Measurements from ENCODE around the gene DNAH3. TPM values are rescaled to one million over a fixed set of nuclear protein-coding genes. Genes with fewer than 3 reads are reported as not detected.

The DNAH3 gene
- total RNA-seq, 5 donors from 2014 or later (not counting 1 experiment from before 2014, with no cell fraction given): not detected

DNA sequence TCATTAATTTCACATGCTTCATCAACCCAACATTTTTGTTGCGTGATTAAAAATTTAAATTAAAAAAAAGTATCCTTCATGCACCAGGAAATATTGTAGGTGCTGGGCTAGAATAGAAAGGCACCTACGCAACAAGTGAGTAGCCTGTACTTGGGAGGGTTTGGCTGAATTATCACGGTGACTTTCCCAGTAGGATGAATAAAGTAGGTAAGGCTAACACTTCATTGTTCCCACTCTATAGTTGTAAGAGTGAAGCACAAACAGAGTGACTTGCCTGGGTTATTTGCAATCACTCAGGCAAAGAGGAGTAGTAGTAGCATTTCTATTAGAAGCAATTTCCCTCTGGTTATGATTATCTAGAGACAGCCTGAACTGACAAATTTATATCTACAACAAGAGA, 62.5 kb downstream of the DNAH3 start:
- Histone ChIP-seq H3K27me3 (replicated peaks in 1 of 2; ENCODE audit: control insufficient read depth in 2 of 2, extremely low read depth in 1 of 2, insufficient read depth in 2 of 2, low read length in 1 of 2) (peaks cover 0 to 15% of the 10 kb centered on the region in 2 experiments), H3K36me3 (ENCODE audit: control insufficient read depth in 2 of 2, extremely low read depth in 1 of 2, insufficient read depth in 1 of 2, low read length in 1 of 2) (no peaks in the 10 kb centered on the region), H3K9me3 (no peaks in the 10 kb centered on the region), H3K4me3 (ENCODE audit: control insufficient read depth in 1 of 2, extremely low read depth in 1 of 2, low read length in 1 of 2) (no peak overlapping the region), H3K27ac (ENCODE audit: low read length) (no peak overlapping the region), H3K4me1 (ENCODE audit: control insufficient read depth in 1 of 2, extremely low read depth in 1 of 2, insufficient read depth in 2 of 2, low read length in 2 of 2) (no peaks in the 10 kb centered on the region)
- no peak overlapping the region for H3K27ac Mint-ChIP-seq
- H3K27me3 Mint-ChIP-seq: peaks cover 21 to 42% of the 10 kb centered on the region in 2 donors
- no peaks in the 10 kb centered on the region for H3K4me1 Mint-ChIP-seq
- ATAC-seq (replicated peaks in 1 of 4) (no peak), DNase-seq (no peak)
- H3K36me3 Mint-ChIP-seq: peaks cover 3% of the 10 kb centered on the region
- ChIA-PET POLR2A (interaction anchor here in 1 of 2 donors (0.5 kb wide), 1 partner anchor 234 kb away, joined by 4 read pairs; no protein-coding TSS in a partner anchor), CTCF (interaction anchor here (0.6 kb wide), 2 partner anchors 99 to 261 kb away, joined by 3 to 7 read pairs; no protein-coding TSS in a partner anchor)
- no CpG with 5 or more reads among the region's 3 CpGs for WGBS (ENCODE audit: insufficient coverage)
- H3K4me3 Mint-ChIP-seq: no peak overlapping the region
- peaks cover 0 to 6% (median 0%) of the 10 kb centered on the region in 3 donors for H3K9me3 Mint-ChIP-seq

DNA sequence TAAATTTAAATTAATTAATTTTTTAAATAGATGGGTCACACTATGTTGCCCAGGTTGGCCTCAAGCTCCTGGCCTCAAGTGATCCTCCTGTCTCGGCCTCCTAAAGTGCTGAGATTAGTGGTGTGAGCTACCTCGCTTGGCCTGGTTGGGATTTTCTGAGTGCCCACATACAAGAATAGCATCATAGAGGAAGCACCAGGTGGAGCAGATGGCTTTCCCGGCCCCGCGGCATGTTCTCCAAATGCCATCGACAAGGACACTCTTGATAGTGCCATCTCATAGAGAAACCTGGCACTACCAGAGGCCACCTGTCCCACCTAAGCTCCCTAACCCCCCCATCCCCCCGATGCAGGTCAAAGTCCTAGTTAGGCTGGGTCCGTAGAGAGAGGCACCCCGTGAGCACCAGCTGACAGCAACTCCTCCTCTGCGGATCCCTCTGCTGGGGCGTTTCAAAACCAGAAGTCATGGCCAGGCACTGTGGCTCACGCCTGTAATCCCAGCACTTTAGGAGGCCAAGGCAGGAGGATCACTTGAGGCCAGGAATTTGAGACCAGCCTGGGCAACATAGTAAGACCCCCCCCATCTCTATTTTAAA, 65.9 kb downstream of the DNAH3 start:
- no peak for DNase-seq
- H3K27ac Mint-ChIP-seq: no peak overlapping the region

GRCh38 chr16:21083729-21084268, 66.8 kb downstream of the DNAH3 start:
- ChIA-PET POLR2A (interaction anchor here in 1 of 2 donors (0.6 kb wide), 1 partner anchor 487 kb away, joined by 3 read pairs; no protein-coding TSS in a partner anchor), CTCF (interaction anchor here (2.0 kb wide), 2 partner anchors 233 kb away, joined by 6 read pairs; no protein-coding TSS in a partner anchor)
- 49% methylated on average over 5 of the region's 6 CpGs for WGBS (ENCODE audit: insufficient coverage)
- no peak overlapping the region for H3K27ac ChIP-seq (ENCODE audit: low read length)
- H3K9me3 ChIP-seq: no peaks in the 10 kb centered on the region
- peak; percentile 49 to 64 (median 58) for ATAC-seq (replicated peaks in 1 of 4)
- Mint-ChIP-seq H3K4me1 (no peaks in the 10 kb centered on the region), H3K27me3 (peaks cover 4 to 20% of the 10 kb centered on the region in 2 donors), H3K27ac (no peak overlapping the region), H3K9me3 (no peaks in the 10 kb centered on the region), H3K4me3 (no peak overlapping the region), H3K36me3 (no peaks in the 10 kb centered on the region)
- no peaks in the 10 kb centered on the region for H3K4me1 ChIP-seq (ENCODE audit: control insufficient read depth in 1 of 2, extremely low read depth in 1 of 2, insufficient read depth in 2 of 2, low read length in 2 of 2)
- peak in 29 of 35 experiments; percentile 4 to 56 (median 32) for DNase-seq
- no peak overlapping the region for H3K4me3 ChIP-seq (ENCODE audit: control insufficient read depth in 1 of 2, extremely low read depth in 1 of 2, low read length in 1 of 2)
- H3K36me3 ChIP-seq (ENCODE audit: control insufficient read depth in 2 of 2, extremely low read depth in 1 of 2, insufficient read depth in 1 of 2, low read length in 1 of 2): no peaks in the 10 kb centered on the region
- H3K27me3 ChIP-seq (replicated peaks in 1 of 2; ENCODE audit: control insufficient read depth in 2 of 2, extremely low read depth in 1 of 2, insufficient read depth in 2 of 2, low read length in 1 of 2): peaks cover 0 to 15% of the 10 kb centered on the region in 2 experiments

More for the DNA sequence above, 65.9 kb downstream of the DNAH3 start:
- H3K27me3 ChIP-seq (replicated peaks in 1 of 2; ENCODE audit: control insufficient read depth in 2 of 2, extremely low read depth in 1 of 2, insufficient read depth in 2 of 2, low read length in 1 of 2): peaks cover 0 to 15% of the 10 kb centered on the region in 2 experiments
- WGBS (ENCODE audit: insufficient coverage): 88% methylated on average over 6 of the region's 12 CpGs
- peaks cover 8 to 24% of the 10 kb centered on the region in 2 donors for H3K27me3 Mint-ChIP-seq
- H3K9me3 Mint-ChIP-seq: peaks cover 0 to 5% (median 0%) of the 10 kb centered on the region in 3 donors
- H3K9me3 ChIP-seq: no peaks in the 10 kb centered on the region
- CTCF ChIA-PET: interaction anchor here (0.6 to 2.0 kb wide), 4 partner anchors 234 to 244 kb away, joined by 3 to 6 read pairs (median 4); no protein-coding TSS in a partner anchor
- no peak for ATAC-seq (replicated peaks in 1 of 4)
- H3K4me1 Mint-ChIP-seq: no peaks in the 10 kb centered on the region
- POLR2A ChIA-PET: no interaction called here
- H3K27ac ChIP-seq (ENCODE audit: low read length): no peak overlapping the region
- H3K4me1 ChIP-seq (ENCODE audit: control insufficient read depth in 1 of 2, extremely low read depth in 1 of 2, insufficient read depth in 2 of 2, low read length in 2 of 2): no peaks in the 10 kb centered on the region
- no peak overlapping the region for H3K4me3 Mint-ChIP-seq
- no peak overlapping the region for H3K4me3 ChIP-seq (ENCODE audit: control insufficient read depth in 1 of 2, extremely low read depth in 1 of 2, low read length in 1 of 2)
- peaks cover 3% of the 10 kb centered on the region for H3K36me3 Mint-ChIP-seq
- H3K36me3 ChIP-seq (ENCODE audit: control insufficient read depth in 2 of 2, extremely low read depth in 1 of 2, insufficient read depth in 1 of 2, low read length in 1 of 2): no peaks in the 10 kb centered on the region

DNA sequence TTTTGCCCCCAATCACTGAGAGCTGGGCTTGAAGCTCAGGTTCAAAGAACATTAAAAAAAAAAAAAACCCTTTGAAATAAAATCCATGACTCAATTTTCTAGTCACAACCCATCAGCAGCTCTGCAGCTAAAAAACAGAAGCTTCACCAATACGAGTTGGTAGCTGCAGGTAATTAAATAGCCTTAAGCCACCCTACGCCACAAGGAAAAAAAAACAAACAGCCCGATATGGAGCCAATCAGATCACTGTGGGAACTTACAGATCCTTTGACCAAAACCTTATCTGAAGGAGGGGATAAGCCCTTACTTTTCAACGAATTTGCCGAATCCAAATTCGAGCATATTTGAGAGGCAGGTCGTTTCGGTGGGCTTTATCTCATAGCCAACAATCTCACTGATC, 69.3 kb downstream of the DNAH3 start:
- WGBS (ENCODE audit: insufficient coverage): 78% methylated on average over 3 of the region's 8 CpGs
- Histone ChIP-seq H3K9me3 (no peaks in the 10 kb centered on the region), H3K4me1 (ENCODE audit: control insufficient read depth in 1 of 2, extremely low read depth in 1 of 2, insufficient read depth in 2 of 2, low read length in 2 of 2) (no peaks in the 10 kb centered on the region), H3K27ac (ENCODE audit: low read length) (no peak overlapping the region), H3K36me3 (ENCODE audit: control insufficient read depth in 2 of 2, extremely low read depth in 1 of 2, insufficient read depth in 1 of 2, low read length in 1 of 2) (no peaks in the 10 kb centered on the region), H3K27me3 (replicated peaks in 1 of 2; ENCODE audit: control insufficient read depth in 2 of 2, extremely low read depth in 1 of 2, insufficient read depth in 2 of 2, low read length in 1 of 2) (peaks cover 0 to 12% of the 10 kb centered on the region in 2 experiments), H3K4me3 (ENCODE audit: control insufficient read depth in 1 of 2, extremely low read depth in 1 of 2, low read length in 1 of 2) (no peak overlapping the region)
- H3K27ac Mint-ChIP-seq: no peak overlapping the region
- peaks cover 0 to 2% of the 10 kb centered on the region in 2 donors for H3K27me3 Mint-ChIP-seq
- ATAC-seq (replicated peaks in 1 of 4) (no peak), DNase-seq (no peak)
- H3K4me1 Mint-ChIP-seq: no peaks in the 10 kb centered on the region
- no peaks in the 10 kb centered on the region for H3K9me3 Mint-ChIP-seq
- POLR2A ChIA-PET: no interaction called here
- no peaks in the 10 kb centered on the region for H3K36me3 Mint-ChIP-seq
- H3K4me3 Mint-ChIP-seq: no peak overlapping the region
- CTCF ChIA-PET: interaction anchor here (0.5 to 0.7 kb wide), 6 partner anchors 199 to 1357 kb away, joined by 3 to 5 read pairs (median 3); no protein-coding TSS in a partner anchor

DNA sequence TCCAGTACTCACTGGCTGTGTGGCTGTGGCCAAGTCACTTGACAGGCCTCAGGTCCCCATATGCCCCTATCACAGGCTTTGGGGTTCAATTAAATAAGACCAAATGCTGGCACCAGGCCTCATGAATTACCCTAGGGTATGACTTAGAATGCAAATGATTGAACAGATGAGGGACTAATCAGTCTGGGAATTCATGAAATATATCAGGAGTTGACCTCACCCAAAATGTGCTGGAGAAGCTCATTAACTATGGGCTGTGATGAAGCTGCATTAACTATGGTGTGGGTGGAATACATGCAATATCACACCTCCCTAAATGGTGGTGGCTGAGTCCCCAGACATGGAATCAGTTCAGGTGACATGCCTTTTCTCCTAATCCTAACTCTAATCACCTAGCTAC, 72.1 kb downstream of the DNAH3 start:
- Histone ChIP-seq H3K27ac (ENCODE audit: low read length) (no peak overlapping the region), H3K9me3 (no peaks in the 10 kb centered on the region), H3K27me3 (replicated peaks in 1 of 2; ENCODE audit: control insufficient read depth in 2 of 2, extremely low read depth in 1 of 2, insufficient read depth in 2 of 2, low read length in 1 of 2) (peaks cover 0 to 1% of the 10 kb centered on the region in 2 experiments), H3K4me1 (ENCODE audit: control insufficient read depth in 1 of 2, extremely low read depth in 1 of 2, insufficient read depth in 2 of 2, low read length in 2 of 2) (no peaks in the 10 kb centered on the region), H3K4me3 (ENCODE audit: control insufficient read depth in 1 of 2, extremely low read depth in 1 of 2, low read length in 1 of 2) (no peak overlapping the region), H3K36me3 (ENCODE audit: control insufficient read depth in 2 of 2, extremely low read depth in 1 of 2, insufficient read depth in 1 of 2, low read length in 1 of 2) (no peaks in the 10 kb centered on the region)
- H3K4me1 Mint-ChIP-seq: no peaks in the 10 kb centered on the region
- H3K27ac Mint-ChIP-seq: no peak overlapping the region
- CTCF ChIA-PET: no interaction called here
- no peaks in the 10 kb centered on the region for H3K9me3 Mint-ChIP-seq
- H3K36me3 Mint-ChIP-seq: no peaks in the 10 kb centered on the region
- DNase-seq (no peak), ATAC-seq (replicated peaks in 1 of 4) (no peak)
- POLR2A ChIA-PET: no interaction called here
- no peak overlapping the region for H3K4me3 Mint-ChIP-seq
- H3K27me3 Mint-ChIP-seq: peaks cover 2 to 3% of the 10 kb centered on the region in 2 donors

GRCh38 chr16:21076186-21076883, 74.3 kb downstream of the DNAH3 start:
- Histone ChIP-seq H3K4me1 (ENCODE audit: control insufficient read depth in 1 of 2, extremely low read depth in 1 of 2, insufficient read depth in 2 of 2, low read length in 2 of 2) (no peaks in the 10 kb centered on the region), H3K27ac (ENCODE audit: low read length) (no peak overlapping the region), H3K36me3 (ENCODE audit: control insufficient read depth in 2 of 2, extremely low read depth in 1 of 2, insufficient read depth in 1 of 2, low read length in 1 of 2) (no peaks in the 10 kb centered on the region), H3K4me3 (ENCODE audit: control insufficient read depth in 1 of 2, extremely low read depth in 1 of 2, low read length in 1 of 2) (no peak overlapping the region), H3K9me3 (no peaks in the 10 kb centered on the region), H3K27me3 (replicated peaks in 1 of 2; ENCODE audit: control insufficient read depth in 2 of 2, extremely low read depth in 1 of 2, insufficient read depth in 2 of 2, low read length in 1 of 2) (no peaks in the 10 kb centered on the region)
- H3K4me3 Mint-ChIP-seq: no peak overlapping the region
- WGBS (ENCODE audit: insufficient coverage): 100% methylated on average over 2 of the region's 3 CpGs
- DNase-seq: no peak
- no peak for ATAC-seq (replicated peaks in 1 of 4)
- H3K27me3 Mint-ChIP-seq: peaks cover 2 to 3% of the 10 kb centered on the region in 2 donors
- H3K4me1 Mint-ChIP-seq: no peaks in the 10 kb centered on the region
- no peak overlapping the region for H3K27ac Mint-ChIP-seq
- POLR2A ChIA-PET: no interaction called here
- H3K9me3 Mint-ChIP-seq: no peaks in the 10 kb centered on the region
- no peaks in the 10 kb centered on the region for H3K36me3 Mint-ChIP-seq
- CTCF ChIA-PET: no interaction called here
